Upper lobe of left lung (tissue), 6 donors: Measurements from ENCODE around the gene OR1B1. TPM values are rescaled to one million over a fixed set of nuclear protein-coding genes. Genes with fewer than 3 reads are reported as not detected.

ENCODE experiments used
- ATAC-seq, 2 donors: fragments of 200-7000 bp; cut with Tn5 transposase; one replicate each; pipeline ENCODE4 v1.9.1; 2022; ENCODE audit warnings: mild to moderate bottlenecking in 2 of 2, moderate library complexity in 2 of 2; ENCODE audit not compliant: low FRiP score in 2 of 2
- DNase-seq, 2 donors: peaks; one replicate each; pipeline ENCODE4 v3.0.0-alpha.2; 2019 to 2020
- H3K27ac ChIP-seq, 4 donors: fragments of 200-600 bp; sonication (generic); one replicate each; pipeline ENCODE4 v1.5.1; 2016 to 2019
- H3K27me3 ChIP-seq, 4 donors: fragments of 200-600 bp; sonication (generic); one replicate each; pipeline ENCODE4 v1.5.1; 2017 to 2019
- H3K36me3 ChIP-seq, 4 donors: fragments of 200-600 bp; sonication (generic); one replicate each; pipeline ENCODE4 v1.5.1; 2016 to 2019
- H3K4me1 ChIP-seq, 4 donors: fragments of 200-600 bp; sonication (generic); one replicate each; pipeline ENCODE4 v1.5.1; 2018 to 2019
- H3K4me3 ChIP-seq, 4 donors: fragments of 200-600 bp; sonication (generic); one replicate each; pipeline ENCODE4 v1.5.1; 2017 to 2019; ENCODE audit warnings: mild to moderate bottlenecking in 2 of 4, moderate library complexity in 1 of 4
- H3K9me3 ChIP-seq, 4 donors: fragments of 200-600 bp; sonication (generic); one replicate each; pipeline ENCODE4 v1.5.1; 2018 to 2019
- EP300 ChIP-seq, 4 donors: sonication (generic); formaldehyde crosslinking; IDR thresholded peaks; one replicate each; pipeline ENCODE4 v1.5.1; 2017; ENCODE audit warnings: antibody characterized with exemption in 4 of 4, control low read depth in 2 of 4
- POLR2A ChIP-seq, 4 donors: fragments of 450-650 bp; IDR thresholded peaks; one replicate each; pipeline ENCODE4 v1.5.1; 2016 to 2017; ENCODE audit warnings: antibody characterized with exemption in 4 of 4, mild to moderate bottlenecking in 2 of 4
- POLR2AphosphoS5 ChIP-seq, 2 donors: sonication (generic); formaldehyde crosslinking; IDR thresholded peaks; one replicate each; pipeline ENCODE4 v1.5.1; 2017; ENCODE audit warnings: antibody characterized with exemption in 2 of 2
- WGBS, 2 donors: methylation state at CpG; one replicate each; pipeline ENCODE4 v1.1.5; 2017 to 2018; 5-methylcytosine and 5-hydroxymethylcytosine counted together
- total RNA-seq, 6 donors: library from RNA; depleted of rRNA in 4 of 6; stranded (reverse); fragments of >200 nt in 4 of 6; gene quantifications; one replicate each; pipeline versions ENCODE4 v1.1.0 to v1.2.1, GENCODE V29; 2016 to 2021
- TF ChIP-seq, protein P1 (sequence below), 6 experiments: fragments of 450-650 bp in 4 of 6; fragments of 200-600 bp in 2 of 6; sonication (generic) in 2 of 6; IDR thresholded peaks; one replicate each; pipeline ENCODE4 v1.5.1; 2016 to 2019; ENCODE audit warnings: antibody characterized with exemption in 6 of 6
- donor health status: DM: no; HTN: no; CAD: no; lungs with moderate emphysema.
- donor health status: DM: no; HTN: yes; CAD: no; lungs with severe emphysema.

Gene OR1B1
- total RNA-seq, 6 donors from 2014 or later = 0.23 to 0.55 TPM; not detected in 4

- Histone ChIP-seq H3K27ac (no peak overlapping the region), H3K4me3 (no peak overlapping the region), H3K9me3 (no peaks in the 10 kb centered on the region), H3K4me1 (no peaks in the 10 kb centered on the region), H3K27me3 (no peaks in the 10 kb centered on the region), H3K36me3 (no peaks in the 10 kb centered on the region)
- no peak for ATAC-seq
- no peak for TF ChIP-seq POLR2AphosphoS5 (IDR thresholded peaks at IDR 0.05)
- no peak for DNase-seq
- WGBS, 2 donors = 0 to 27% methylated on average over 1 of the region's 1 CpG
Measured at GRCh38 chr9:122656378-122656777, 1.0 kb downstream of the OR1B1 start.

- TF ChIP-seq, protein P1, sequence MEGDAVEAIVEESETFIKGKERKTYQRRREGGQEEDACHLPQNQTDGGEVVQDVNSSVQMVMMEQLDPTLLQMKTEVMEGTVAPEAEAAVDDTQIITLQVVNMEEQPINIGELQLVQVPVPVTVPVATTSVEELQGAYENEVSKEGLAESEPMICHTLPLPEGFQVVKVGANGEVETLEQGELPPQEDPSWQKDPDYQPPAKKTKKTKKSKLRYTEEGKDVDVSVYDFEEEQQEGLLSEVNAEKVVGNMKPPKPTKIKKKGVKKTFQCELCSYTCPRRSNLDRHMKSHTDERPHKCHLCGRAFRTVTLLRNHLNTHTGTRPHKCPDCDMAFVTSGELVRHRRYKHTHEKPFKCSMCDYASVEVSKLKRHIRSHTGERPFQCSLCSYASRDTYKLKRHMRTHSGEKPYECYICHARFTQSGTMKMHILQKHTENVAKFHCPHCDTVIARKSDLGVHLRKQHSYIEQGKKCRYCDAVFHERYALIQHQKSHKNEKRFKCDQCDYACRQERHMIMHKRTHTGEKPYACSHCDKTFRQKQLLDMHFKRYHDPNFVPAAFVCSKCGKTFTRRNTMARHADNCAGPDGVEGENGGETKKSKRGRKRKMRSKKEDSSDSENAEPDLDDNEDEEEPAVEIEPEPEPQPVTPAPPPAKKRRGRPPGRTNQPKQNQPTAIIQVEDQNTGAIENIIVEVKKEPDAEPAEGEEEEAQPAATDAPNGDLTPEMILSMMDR (IDR thresholded peaks at IDR 0.05) = no peak
- TF ChIP-seq EP300 (IDR thresholded peaks at IDR 0.05) = no peak
- no peak for TF ChIP-seq POLR2A (IDR thresholded peaks at IDR 0.05)
- TF ChIP-seq POLR2AphosphoS5 (IDR thresholded peaks at IDR 0.05) = no peak
- WGBS, 2 donors = 42 to 44% methylated on average over 2 of the region's 2 CpGs
- DNase-seq = no peak
Measured at GRCh38 chr9:122642226-122642625, 15.2 kb downstream of the OR1B1 start.

GRCh38 chr9:122619996-122620395, 37.4 kb downstream of the OR1B1 start:
- H3K4me3 ChIP-seq = no peak overlapping the region
- no peaks in the 10 kb centered on the region for H3K36me3 ChIP-seq
- H3K4me1 ChIP-seq = no peaks in the 10 kb centered on the region
- H3K27ac ChIP-seq = no peak overlapping the region
- TF ChIP-seq, protein P1 (IDR thresholded peaks at IDR 0.05) = no peak
- no peak for TF ChIP-seq EP300 (IDR thresholded peaks at IDR 0.05)
- no peak for TF ChIP-seq POLR2A (IDR thresholded peaks at IDR 0.05)
- TF ChIP-seq POLR2AphosphoS5 (IDR thresholded peaks at IDR 0.05) = no peak
- DNase-seq (no peak), ATAC-seq (no peak)
- WGBS, 2 donors = 59 to 71% methylated on average over 7 of the region's 7 CpGs
- H3K9me3 ChIP-seq = no peaks in the 10 kb centered on the region
- no peaks in the 10 kb centered on the region for H3K27me3 ChIP-seq

More at GRCh38 chr9:122642226-122642625, 15.2 kb downstream of the OR1B1 start:
- Histone ChIP-seq H3K36me3 (no peaks in the 10 kb centered on the region), H3K4me3 (no peak overlapping the region), H3K9me3 (peaks cover 0 to 4% (median 2%) of the 10 kb centered on the region in 4 donors), H3K27me3 (no peaks in the 10 kb centered on the region), H3K4me1 (no peaks in the 10 kb centered on the region), H3K27ac (no peak overlapping the region)
- no peak for ATAC-seq

GRCh38 chr9:122614362-122614761, 43.1 kb downstream of the OR1B1 start, which contains the start of gene OR1Q1:
Gene OR1Q1, plus strand, starts transcription at chr9:122614738. Its CDS starts 0 bp downstream, at chr9:122614738.
- ATAC-seq = no peak
- no peaks in the 10 kb centered on the region for H3K9me3 ChIP-seq
- H3K4me3 ChIP-seq = no peak within 1 kb of the TSS
- TF ChIP-seq, protein P1 (IDR thresholded peaks at IDR 0.05) = no peak
- TF ChIP-seq POLR2A (IDR thresholded peaks at IDR 0.05) (no peak), POLR2AphosphoS5 (IDR thresholded peaks at IDR 0.05) (no peak), EP300 (IDR thresholded peaks at IDR 0.05) (no peak)
- no peaks in the 10 kb centered on the region for H3K4me1 ChIP-seq
- H3K27me3 ChIP-seq = no peaks in the 10 kb centered on the region
- no peak for DNase-seq
- WGBS, 2 donors = 87 to 92% methylated on average over 1 of the region's 1 CpG
- no peak within 1 kb of the TSS for H3K27ac ChIP-seq
- H3K36me3 ChIP-seq = no peaks in the 10 kb centered on the region

- Histone ChIP-seq H3K27ac (no peak overlapping the region), H3K4me3 (no peak overlapping the region), H3K27me3 (no peaks in the 10 kb centered on the region), H3K36me3 (no peaks in the 10 kb centered on the region), H3K9me3 (no peaks in the 10 kb centered on the region), H3K4me1 (no peaks in the 10 kb centered on the region)
- TF ChIP-seq, protein P1 (IDR thresholded peaks at IDR 0.05) = no peak
- no peak for TF ChIP-seq POLR2AphosphoS5 (IDR thresholded peaks at IDR 0.05)
- WGBS, 2 donors = 67 to 84% methylated on average over 4 of the region's 4 CpGs
- no peak for DNase-seq
- no peak for ATAC-seq
Measured at GRCh38 chr9:122609804-122610203, 47.6 kb downstream of the OR1B1 start.
